IPS-15b (cell line): Measurements from ENCODE around the gene SERPINA12.

Source experiments
- H3K27me3 ChIP-seq: one replicate; pipeline ENCODE4 v1.6.1; 2013; ENCODE audit warnings: low read length; ENCODE audit not compliant: control insufficient read depth, insufficient read depth
- H3K36me3 ChIP-seq: one replicate; pipeline ENCODE4 v1.6.1; 2013; ENCODE audit warnings: low read length; ENCODE audit not compliant: control insufficient read depth, insufficient read depth
- H3K4me1 ChIP-seq: one replicate; pipeline ENCODE4 v1.6.1; 2013; ENCODE audit warnings: mild to moderate bottlenecking, low read length; ENCODE audit not compliant: control insufficient read depth, insufficient read depth
- H3K4me3 ChIP-seq: one replicate; pipeline ENCODE4 v1.5.1; 2013; ENCODE audit warnings: low read depth, low read length
- H3K9ac ChIP-seq: one replicate; pipeline ENCODE4 v1.6.1; 2013; ENCODE audit warnings: low read depth, mild to moderate bottlenecking, low read length
- H3K9me3 ChIP-seq: one replicate; pipeline ENCODE4 v1.6.1; 2013; ENCODE audit warnings: mild to moderate bottlenecking, low read length; ENCODE audit not compliant: control insufficient read depth, insufficient read depth

The SERPINA12 gene

GRCh38 chr14:94509356-94509755, at the start of gene SERPINA12:
Gene SERPINA12 (minus strand): TSS chr14:94509469. CDS start chr14:94498397, 11,072 bp downstream.
- Histone ChIP-seq H3K4me1 (no peaks in the 10 kb centered on the region), H3K9me3 (no peaks in the 10 kb centered on the region), H3K4me3 (no peak within 1 kb of the TSS), H3K27me3 (no peaks in the 10 kb centered on the region), H3K9ac (no peak within 1 kb of the TSS), H3K36me3 (no peaks in the 10 kb centered on the region)

- Histone ChIP-seq H3K9me3 (no peaks in the 10 kb centered on the region), H3K4me3 (no peak overlapping the region), H3K27me3 (no peaks in the 10 kb centered on the region), H3K4me1 (no peaks in the 10 kb centered on the region), H3K36me3 (no peaks in the 10 kb centered on the region), H3K9ac (no peak overlapping the region)
Observed at GRCh38 chr14:94558842-94559241, 49.6 kb upstream of the SERPINA12 start.

GRCh38 chr14:94557327-94557726, 48.1 kb upstream of the SERPINA12 start:
- Histone ChIP-seq H3K27me3 (no peaks in the 10 kb centered on the region), H3K9ac (no peak overlapping the region)

GRCh38 chr14:94555991-94556390, 46.7 kb upstream of the SERPINA12 start:
- no peaks in the 10 kb centered on the region for H3K36me3 ChIP-seq
- H3K4me1 ChIP-seq: no peaks in the 10 kb centered on the region
- H3K9me3 ChIP-seq: no peaks in the 10 kb centered on the region
- H3K27me3 ChIP-seq: no peaks in the 10 kb centered on the region
- no peak overlapping the region for H3K4me3 ChIP-seq
- no peak overlapping the region for H3K9ac ChIP-seq

More at GRCh38 chr14:94557327-94557726, 48.1 kb upstream of the SERPINA12 start:
- Histone ChIP-seq H3K4me1 (no peaks in the 10 kb centered on the region), H3K4me3 (no peak overlapping the region), H3K36me3 (no peaks in the 10 kb centered on the region), H3K9me3 (no peaks in the 10 kb centered on the region)

GRCh38 chr14:94550041-94550440, 40.8 kb upstream of the SERPINA12 start:
- Histone ChIP-seq H3K4me3 (no peak overlapping the region), H3K4me1 (peaks cover 4% of the 10 kb centered on the region), H3K9ac (no peak overlapping the region), H3K9me3 (no peaks in the 10 kb centered on the region), H3K27me3 (no peaks in the 10 kb centered on the region), H3K36me3 (no peaks in the 10 kb centered on the region)

GRCh38 chr14:94548999-94549985, 40.0 kb upstream of the SERPINA12 start:
- no peak overlapping the region for H3K4me3 ChIP-seq
- peaks cover 7% of the 10 kb centered on the region for H3K4me1 ChIP-seq
- H3K36me3 ChIP-seq: no peaks in the 10 kb centered on the region
- no peaks in the 10 kb centered on the region for H3K9me3 ChIP-seq
- H3K9ac ChIP-seq: no peak overlapping the region
- no peaks in the 10 kb centered on the region for H3K27me3 ChIP-seq

GRCh38 chr14:94548131-94548998, 39.1 kb upstream of the SERPINA12 start:
- H3K4me3 ChIP-seq: no peak overlapping the region
- H3K9me3 ChIP-seq: no peaks in the 10 kb centered on the region
- peaks cover 9% of the 10 kb centered on the region for H3K4me1 ChIP-seq
- H3K36me3 ChIP-seq: no peaks in the 10 kb centered on the region
- no peaks in the 10 kb centered on the region for H3K27me3 ChIP-seq
- no peak overlapping the region for H3K9ac ChIP-seq

GRCh38 chr14:94547726-94548125, 38.5 kb upstream of the SERPINA12 start:
- H3K36me3 ChIP-seq: no peaks in the 10 kb centered on the region
- H3K4me3 ChIP-seq: no peak overlapping the region

GRCh38 chr14:94547151-94547680, 37.9 kb upstream of the SERPINA12 start:
- H3K27me3 ChIP-seq: no peaks in the 10 kb centered on the region
- H3K4me1 ChIP-seq: peaks cover 9% of the 10 kb centered on the region
- no peak overlapping the region for H3K4me3 ChIP-seq
- H3K9me3 ChIP-seq: no peaks in the 10 kb centered on the region
- no peaks in the 10 kb centered on the region for H3K36me3 ChIP-seq
- no peak overlapping the region for H3K9ac ChIP-seq

More at GRCh38 chr14:94547726-94548125, 38.5 kb upstream of the SERPINA12 start:
- H3K9me3 ChIP-seq: no peaks in the 10 kb centered on the region
- no peaks in the 10 kb centered on the region for H3K27me3 ChIP-seq
- H3K4me1 ChIP-seq: peaks cover 9% of the 10 kb centered on the region
- no peak overlapping the region for H3K9ac ChIP-seq

GRCh38 chr14:94545131-94545841, 36.0 kb upstream of the SERPINA12 start:
- H3K4me3 ChIP-seq: no peak overlapping the region
- H3K27me3 ChIP-seq: no peaks in the 10 kb centered on the region
- H3K9ac ChIP-seq: no peak overlapping the region
- H3K9me3 ChIP-seq: no peaks in the 10 kb centered on the region
- H3K4me1 ChIP-seq: peaks cover 11% of the 10 kb centered on the region
- no peaks in the 10 kb centered on the region for H3K36me3 ChIP-seq

- Histone ChIP-seq H3K27me3 (no peaks in the 10 kb centered on the region), H3K9me3 (no peaks in the 10 kb centered on the region), H3K9ac (no peak overlapping the region), H3K36me3 (no peaks in the 10 kb centered on the region), H3K4me1 (peaks cover 14% of the 10 kb centered on the region), H3K4me3 (no peak overlapping the region)
Observed at GRCh38 chr14:94544726-94545125, 35.5 kb upstream of the SERPINA12 start.
